ENCODE data around the gene RTKN.
"Not testable (repeated sequence)": the region's sequence is repeated elsewhere in the genome, so short reads cannot be mapped to it uniquely, and the experiment has no call there.

Gene RTKN, protein sequence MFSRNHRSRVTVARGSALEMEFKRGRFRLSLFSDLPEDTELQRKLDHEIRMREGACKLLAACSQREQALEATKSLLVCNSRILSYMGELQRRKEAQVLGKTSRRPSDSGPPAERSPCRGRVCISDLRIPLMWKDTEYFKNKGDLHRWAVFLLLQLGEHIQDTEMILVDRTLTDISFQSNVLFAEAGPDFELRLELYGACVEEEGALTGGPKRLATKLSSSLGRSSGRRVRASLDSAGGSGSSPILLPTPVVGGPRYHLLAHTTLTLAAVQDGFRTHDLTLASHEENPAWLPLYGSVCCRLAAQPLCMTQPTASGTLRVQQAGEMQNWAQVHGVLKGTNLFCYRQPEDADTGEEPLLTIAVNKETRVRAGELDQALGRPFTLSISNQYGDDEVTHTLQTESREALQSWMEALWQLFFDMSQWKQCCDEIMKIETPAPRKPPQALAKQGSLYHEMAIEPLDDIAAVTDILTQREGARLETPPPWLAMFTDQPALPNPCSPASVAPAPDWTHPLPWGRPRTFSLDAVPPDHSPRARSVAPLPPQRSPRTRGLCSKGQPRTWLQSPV

GRCh38 chr2:74441690-74442482 is at the start of gene RTKN:
RTKN (minus strand) TSS chr2:74441937; CDS start chr2:74441816, 121 bp downstream.
- no peak for FAIRE-seq

DNA sequence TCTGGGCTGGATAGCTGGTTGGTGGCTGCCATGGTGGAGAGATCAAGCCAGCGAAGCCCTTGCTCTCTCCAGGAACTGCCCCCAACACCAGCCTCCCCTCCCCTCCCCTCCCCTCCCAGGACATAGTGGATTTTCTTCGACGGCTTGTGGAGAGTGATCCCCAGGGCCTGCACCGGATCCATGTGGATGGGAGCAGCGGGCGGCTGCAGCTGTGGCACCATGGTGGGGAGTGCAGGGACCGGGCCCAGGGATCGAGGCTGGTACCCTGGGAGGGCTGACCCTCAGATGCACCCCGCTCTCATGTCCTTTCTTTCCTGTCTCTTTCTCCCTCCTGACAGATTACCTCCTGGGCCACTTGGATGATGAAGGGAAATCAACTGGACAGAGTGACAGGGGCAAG is 48.2 kb upstream of the RTKN start:
- FAIRE-seq, result no peak

DNA sequence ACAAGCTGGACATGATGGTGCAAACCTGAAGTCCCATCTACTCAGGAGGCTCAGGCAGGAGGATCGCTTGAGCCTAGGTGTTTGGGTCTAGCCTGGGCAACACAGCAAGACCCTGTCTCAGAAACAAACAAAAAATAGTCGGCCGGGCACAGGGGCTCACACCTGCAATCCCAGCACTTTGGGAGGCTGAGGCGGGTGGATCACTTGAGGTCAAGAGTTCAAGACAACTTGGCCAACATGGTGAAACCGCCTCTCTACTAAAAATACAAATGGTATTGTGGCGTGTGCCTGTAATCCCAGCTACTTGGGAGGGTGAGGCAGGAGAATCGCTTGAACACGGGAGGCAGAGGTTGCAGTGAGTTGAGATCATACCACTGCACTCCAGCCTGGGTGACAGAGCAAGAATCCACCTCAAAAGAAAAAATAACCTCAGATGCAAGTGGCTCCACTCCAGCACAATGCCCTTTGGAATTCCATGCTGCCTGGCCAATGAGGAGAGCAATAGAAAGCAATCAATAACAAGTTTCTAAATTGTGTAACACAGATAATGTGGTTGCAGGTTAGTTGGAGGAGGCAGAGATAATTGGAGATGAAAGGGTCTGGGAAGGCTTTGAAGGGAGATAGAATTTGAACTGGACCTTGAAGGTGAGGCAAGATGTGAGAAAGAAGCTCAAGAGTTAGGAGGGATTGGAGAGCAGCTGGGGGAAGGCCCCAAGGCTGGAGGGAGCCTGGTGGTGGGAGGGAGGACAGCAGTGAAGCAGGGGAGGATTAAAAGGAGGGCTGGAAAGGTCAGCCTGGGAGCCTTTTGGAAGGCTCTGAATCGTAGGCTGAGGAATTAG is 47.1 kb upstream of the RTKN start:
- no peak for FAIRE-seq

GRCh38 chr2:74486141-74486540 is 44.4 kb upstream of the RTKN start:
- no peak for FAIRE-seq

DNA sequence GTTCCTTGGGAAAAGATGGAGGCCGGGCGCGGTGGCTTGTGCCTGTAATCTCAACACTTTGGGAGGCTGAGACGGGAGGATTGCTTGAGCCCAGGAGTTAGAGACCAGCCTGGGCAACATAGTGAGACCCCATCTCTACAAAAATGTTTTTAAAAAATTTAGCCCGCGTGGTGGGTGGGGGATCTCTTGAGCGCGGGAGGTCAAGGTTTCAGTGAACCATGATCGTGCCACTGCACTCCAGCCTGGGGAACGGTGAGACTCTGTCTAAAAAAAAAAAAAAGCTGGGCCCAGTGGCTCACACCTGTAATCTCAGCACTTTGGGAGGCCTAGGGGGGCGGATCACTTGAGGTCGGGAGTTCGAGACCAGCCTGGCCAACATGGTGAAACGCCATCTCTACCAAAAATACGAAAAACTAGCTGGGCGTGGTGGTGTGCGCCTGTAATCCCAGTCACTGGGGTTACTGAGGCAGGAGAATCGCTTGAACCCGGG is 42.0 kb upstream of the RTKN start:
- FAIRE-seq, result not testable (repeated sequence)

DNA sequence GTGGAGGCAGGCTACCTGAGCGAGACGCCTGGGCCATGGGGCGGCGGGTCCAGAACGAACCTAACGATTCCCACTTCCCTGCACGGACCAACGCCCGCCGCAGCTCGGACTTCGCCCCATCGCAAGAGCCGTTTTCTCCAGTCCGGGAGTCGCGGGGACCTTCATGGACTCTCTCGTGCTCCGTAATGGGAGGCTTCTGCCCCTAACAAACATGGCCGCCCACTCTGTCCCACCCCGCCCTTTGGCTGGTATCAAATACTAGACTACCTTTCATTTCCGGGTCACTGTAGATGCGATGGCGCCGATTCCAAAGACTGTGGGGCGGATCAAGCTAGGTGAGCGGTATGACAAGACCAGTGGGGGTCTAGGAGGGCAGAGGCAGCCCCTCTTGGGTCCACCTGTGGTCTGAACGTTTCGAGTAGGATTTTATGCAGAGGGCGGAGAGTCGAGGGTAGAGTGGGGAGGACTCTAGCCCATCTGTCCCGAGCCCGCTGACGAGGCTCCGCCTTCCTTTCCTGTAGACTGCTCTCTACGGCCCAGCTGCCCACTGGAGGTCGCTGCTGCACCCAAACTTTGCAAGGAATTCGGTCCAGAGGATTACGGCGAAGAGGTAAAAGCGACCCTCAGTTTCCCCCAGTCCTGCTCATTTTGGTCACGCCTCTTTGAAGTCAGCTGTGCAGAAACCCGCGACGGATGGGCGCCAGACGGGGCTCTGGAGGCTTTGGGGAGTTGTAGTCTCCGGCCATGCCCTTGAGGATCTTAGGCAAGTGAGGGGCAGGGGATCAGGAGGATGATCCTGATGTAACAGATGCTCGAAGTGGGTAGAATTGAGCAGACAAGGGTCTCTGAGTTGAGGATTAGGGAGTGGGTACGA is 41.3 kb upstream of the RTKN start, which contains the start of the genes CCDC142 and TTC31:
Gene CCDC142, minus strand, starts transcription at position 198 of the 874 bp plus-strand sequence. Its CDS starts 161 bp downstream, at position 37.
Gene TTC31, plus strand, starts transcription at position 281 of the 874 bp plus-strand sequence. Its CDS starts 15 bp downstream, at position 296.
- peak; percentile 70 for FAIRE-seq

GRCh38 chr2:74481961-74482800 is 40.4 kb upstream of the RTKN start:
- no peak for FAIRE-seq

GRCh38 chr2:74481431-74481830 is 39.7 kb upstream of the RTKN start:
- FAIRE-seq, result no peak

DNA sequence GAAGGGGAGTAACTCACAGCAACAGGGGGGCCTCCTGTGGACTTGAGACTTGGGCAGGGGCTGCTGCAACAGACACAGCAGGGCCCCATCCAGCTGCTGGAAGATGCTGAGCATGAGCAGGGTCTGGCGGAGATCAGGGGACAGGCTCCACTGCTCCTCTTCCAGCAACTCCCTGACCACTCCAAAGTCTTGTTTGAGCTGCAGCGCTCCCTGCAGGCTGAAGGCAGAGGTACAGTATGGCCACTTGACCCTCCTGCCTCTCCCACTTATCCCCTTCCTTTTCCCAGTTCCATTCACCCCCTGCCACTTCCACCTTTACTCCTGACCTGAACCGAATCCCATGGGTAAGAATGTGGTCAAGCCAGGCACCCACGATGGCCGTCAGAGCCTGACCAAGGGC is 33.2 kb upstream of the RTKN start:
- FAIRE-seq, result no peak

DNA sequence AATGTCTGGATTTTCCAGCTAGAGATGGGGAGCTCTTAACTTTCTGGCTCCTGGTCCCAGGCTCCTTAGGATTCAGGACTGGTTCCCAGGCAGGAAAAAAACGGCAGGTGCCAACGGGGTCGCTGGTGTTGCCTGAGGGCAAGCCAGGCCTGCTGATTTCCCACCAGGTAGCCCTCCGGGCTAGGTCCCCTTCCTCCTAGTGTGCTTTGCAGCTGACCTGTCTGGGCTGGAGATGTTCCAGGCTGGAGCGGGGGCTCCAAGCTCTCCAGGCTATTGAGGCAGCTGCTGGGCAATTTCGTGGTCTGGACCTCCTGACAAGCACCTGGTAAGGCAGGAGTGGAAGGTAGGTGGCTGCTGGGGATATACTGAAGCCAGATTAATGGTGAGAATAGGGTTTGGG is 32.7 kb upstream of the RTKN start:
- no peak for FAIRE-seq

DNA sequence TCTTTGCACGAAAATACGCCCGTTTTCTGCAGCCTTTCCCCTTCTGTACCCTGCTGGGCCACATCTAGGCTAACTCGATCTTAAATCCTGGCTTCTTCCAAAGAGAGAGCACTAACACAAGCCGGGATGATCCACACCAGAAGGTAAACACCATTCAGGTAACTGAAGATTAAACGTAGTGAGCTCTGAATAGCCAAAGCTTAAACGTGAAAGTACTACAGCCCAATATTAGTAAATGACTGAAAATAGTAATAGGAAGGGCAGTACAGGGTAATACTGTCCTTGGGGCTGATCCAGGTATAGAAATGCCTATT is 31.2 kb upstream of the RTKN start:
- no peak for FAIRE-seq

GRCh38 chr2:74472086-74472944 is 30.6 kb upstream of the RTKN start, which contains the start of gene MRPL53:
MRPL53 (minus strand) TSS chr2:74472680; CDS start chr2:74472660, 20 bp downstream.
- no peak for FAIRE-seq

- FAIRE-seq, result no peak
Observed at GRCh38 chr2:74471332-74472065, 29.8 kb upstream of the RTKN start.

DNA sequence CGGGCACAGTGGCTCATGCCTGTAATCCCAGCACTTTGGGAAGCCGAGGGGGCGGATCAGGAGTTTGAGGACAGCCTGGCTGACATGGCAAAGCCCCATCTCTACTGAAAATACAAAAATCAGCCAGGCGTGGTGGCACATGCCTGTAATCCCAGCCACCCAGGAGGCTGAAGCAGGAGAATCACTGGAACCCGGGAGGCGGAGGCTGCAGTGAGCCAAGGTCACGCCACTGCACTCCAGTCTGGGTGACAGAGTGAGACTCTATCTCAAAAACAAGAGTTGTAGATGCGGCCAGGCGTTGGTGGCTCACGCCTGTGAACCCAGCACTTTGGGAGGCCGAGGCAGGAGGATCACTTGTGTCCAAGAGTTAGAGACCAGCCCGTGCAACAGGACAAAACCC is 29.0 kb upstream of the RTKN start:
- FAIRE-seq, result not testable (repeated sequence)

DNA sequence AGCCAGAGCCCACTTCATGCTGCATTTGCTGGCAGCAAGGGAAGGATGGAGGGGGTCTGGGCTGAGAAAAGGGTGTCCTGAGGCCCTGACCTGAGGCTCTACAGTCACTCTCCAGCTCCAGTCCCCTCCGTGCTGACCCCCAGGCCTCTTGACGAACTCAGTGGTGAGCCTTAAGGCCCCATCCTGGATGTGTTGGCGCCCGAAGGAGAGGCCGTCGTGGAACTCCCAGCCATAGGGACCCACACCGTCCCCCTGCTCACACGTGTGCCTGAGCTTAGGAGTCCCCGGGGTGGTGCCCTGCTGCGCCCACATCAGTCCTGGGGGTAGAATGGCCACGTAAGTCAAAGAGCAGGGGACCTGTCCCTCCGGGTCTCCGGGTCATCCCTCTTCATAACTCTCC is 22.7 kb upstream of the RTKN start:
- FAIRE-seq, result no peak

- no peak for FAIRE-seq
Observed at GRCh38 chr2:74462786-74463105, 21.0 kb upstream of the RTKN start.

DNA sequence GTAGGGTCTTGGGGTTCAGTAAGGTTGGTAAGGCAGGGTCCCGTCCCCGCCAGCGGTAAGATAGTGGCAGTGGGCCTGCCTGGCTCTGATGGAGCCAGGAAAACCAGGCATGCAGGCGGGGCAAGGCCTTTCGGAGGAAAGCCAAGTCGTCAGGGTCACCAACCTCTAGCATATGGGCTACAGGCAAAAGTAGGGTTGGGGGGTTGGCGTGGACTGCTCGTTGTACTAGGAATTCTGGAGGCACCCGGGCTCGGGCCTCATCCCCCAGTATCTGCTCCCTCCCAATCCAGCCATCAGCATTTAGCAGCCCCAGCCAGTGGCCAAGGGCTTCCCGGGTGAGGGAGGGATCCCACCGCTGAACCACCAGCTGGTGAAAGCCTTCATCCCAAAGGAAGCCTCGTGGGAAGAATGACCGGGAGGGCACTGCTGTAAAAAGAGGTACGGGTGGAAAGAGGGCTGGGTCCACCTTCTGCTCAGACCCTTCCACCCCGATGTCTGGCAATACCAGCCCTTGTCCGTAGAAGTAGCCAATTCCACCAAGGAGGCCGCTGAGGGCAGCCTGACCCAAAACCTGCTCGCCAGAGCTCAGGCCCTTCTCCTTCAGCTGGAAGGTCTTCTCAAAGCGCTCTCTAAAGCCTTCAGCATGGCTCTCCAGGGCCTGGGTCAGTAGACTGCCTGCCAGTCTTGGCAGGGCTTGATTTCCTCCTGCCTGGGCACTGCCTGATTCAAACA is 20.5 kb upstream of the RTKN start:
- no peak for FAIRE-seq

Data from endometrium (tissue), 2 donors.